Activated CD4-positive, alpha-beta T cell treated with anti-CD3 and anti-CD28 coated beads for 36 hours (primary cell): ENCODE measurements around the gene TAGLN. TPM values are rescaled to one million over a fixed set of nuclear protein-coding genes. Genes with fewer than 3 reads are reported as not detected.

Experiments used
- total RNA-seq, 2 experiments: library from RNA; stranded (reverse); gene quantifications; one replicate each; pipeline ENCODE4 v1.2.3, GENCODE V29; 2021

The TAGLN gene
- total RNA-seq, 2 experiments from 2014 or later = 1.6 to 2.0 TPM

Other genes starting within 250 kb of the TAGLN start
- gene SIK3, start 100.9 kb upstream of the TAGLN start, total RNA-seq = 10 to 100 TPM; 23.6 to 25.3 TPM
- gene PAFAH1B2, start 55.1 kb upstream of the TAGLN start, total RNA-seq = 10 to 100 TPM; 44.8 to 57.5 TPM
- gene SIDT2, start 20.6 kb upstream of the TAGLN start, total RNA-seq = 10 to 100 TPM; 21.5 to 23.7 TPM
- gene PCSK7, start 32.7 kb downstream of the TAGLN start, total RNA-seq = 10 to 100 TPM; 95.0 to 96.2 TPM
- gene RNF214, start 33.3 kb downstream of the TAGLN start, total RNA-seq = 10 to 100 TPM; 19.3 to 24.6 TPM
- 1 to 10 TPM; 3.1 to 4.9 TPM for gene BACE1-AS, start 92.0 kb downstream of the TAGLN start, total RNA-seq
- gene BACE1, start 116.9 kb downstream of the TAGLN start, total RNA-seq = 1 to 10 TPM; 1.0 TPM
- 10 to 100 TPM; 30.3 to 31.0 TPM for gene CEP164, start 128.5 kb downstream of the TAGLN start, total RNA-seq